ENCODE results near the gene ZNF605. TPM values are rescaled to one million over a fixed set of nuclear protein-coding genes. Genes with fewer than 3 reads are reported as not detected.
"Not testable (repeated sequence)": the region's sequence is repeated elsewhere in the genome, so short reads cannot be mapped to it uniquely, and the experiment has no call there.

Gene ZNF605
- total RNA-seq, result 6.6 and 14.4 TPM in 2 replicates

GRCh38 chr12:132956011-132956788 is at the start of gene ZNF605:
Gene ZNF605 (minus strand): TSS chr12:132956306. CDS start chr12:132945635, 10,671 bp downstream.
- peak; percentile 63 for DNase-seq (ENCODE audit: low read depth)
- TF ChIP-seq CTCF (IDR thresholded peaks at IDR 0.05; ENCODE audit: insufficient read depth, low read length, poor library complexity, severe bottlenecking), result no peak
- Histone ChIP-seq H3K4me3 (ENCODE audit: low read depth, low read length) (peak within 1 kb of the TSS; percentile 64), H3K36me3 (ENCODE audit: control insufficient read depth, insufficient read depth, low read length) (no peaks in the 10 kb centered on the region), H3K27me3 (ENCODE audit: control insufficient read depth, insufficient read depth, low read length) (no peaks in the 10 kb centered on the region)

DNA sequence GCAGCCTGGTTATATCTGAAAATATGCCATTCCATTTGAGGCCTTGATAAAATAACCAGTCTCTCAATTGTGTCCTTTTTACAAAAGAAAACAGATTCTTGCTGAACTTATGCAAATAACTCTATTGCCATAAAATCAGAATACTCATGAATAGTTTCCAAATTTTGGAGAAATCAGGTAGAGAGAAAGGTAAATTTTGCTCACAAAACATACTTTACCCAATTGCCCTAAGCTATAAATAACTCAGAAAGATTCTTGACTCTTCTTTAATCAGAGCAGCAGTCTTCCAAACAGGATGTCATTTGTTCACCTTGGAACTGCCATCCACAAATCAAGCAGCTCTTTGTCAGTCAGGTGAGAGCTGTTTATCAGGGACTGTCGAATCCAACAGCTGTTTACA is 42.6 kb upstream of the ZNF605 start:
- no peaks in the 10 kb centered on the region for H3K36me3 ChIP-seq (ENCODE audit: control insufficient read depth, insufficient read depth, low read length)
- no peaks in the 10 kb centered on the region for H3K27me3 ChIP-seq (ENCODE audit: control insufficient read depth, insufficient read depth, low read length)
- no peak for TF ChIP-seq CTCF (IDR thresholded peaks at IDR 0.05; ENCODE audit: insufficient read depth, low read length, poor library complexity, severe bottlenecking)
- no peak for DNase-seq (ENCODE audit: low read depth)
- H3K4me3 ChIP-seq (ENCODE audit: low read depth, low read length), result no peak overlapping the region

DNA sequence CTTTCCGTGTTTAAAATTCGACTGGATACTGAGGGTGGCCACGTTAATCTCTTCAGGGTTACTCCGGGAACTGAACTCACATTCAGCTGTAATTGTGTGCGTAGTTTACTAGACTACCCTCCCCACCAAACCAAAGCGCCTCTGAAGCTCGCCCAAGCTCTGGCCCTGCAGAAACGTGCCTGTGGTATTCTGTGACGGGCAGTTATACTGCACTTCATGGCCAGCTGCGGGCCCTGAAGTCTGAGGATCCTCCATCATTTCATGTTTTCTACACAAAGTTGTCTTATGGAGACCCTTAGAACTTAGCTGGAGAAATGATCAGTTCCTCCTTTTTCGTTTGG is 30.7 kb upstream of the ZNF605 start:
- no peak for DNase-seq (ENCODE audit: low read depth)
- TF ChIP-seq CTCF (IDR thresholded peaks at IDR 0.05; ENCODE audit: insufficient read depth, low read length, poor library complexity, severe bottlenecking), result no peak
- no peaks in the 10 kb centered on the region for H3K27me3 ChIP-seq (ENCODE audit: control insufficient read depth, insufficient read depth, low read length)
- H3K4me3 ChIP-seq (ENCODE audit: low read depth, low read length), result peak overlapping the region; percentile 94
- H3K36me3 ChIP-seq (ENCODE audit: control insufficient read depth, insufficient read depth, low read length), result no peaks in the 10 kb centered on the region

DNA sequence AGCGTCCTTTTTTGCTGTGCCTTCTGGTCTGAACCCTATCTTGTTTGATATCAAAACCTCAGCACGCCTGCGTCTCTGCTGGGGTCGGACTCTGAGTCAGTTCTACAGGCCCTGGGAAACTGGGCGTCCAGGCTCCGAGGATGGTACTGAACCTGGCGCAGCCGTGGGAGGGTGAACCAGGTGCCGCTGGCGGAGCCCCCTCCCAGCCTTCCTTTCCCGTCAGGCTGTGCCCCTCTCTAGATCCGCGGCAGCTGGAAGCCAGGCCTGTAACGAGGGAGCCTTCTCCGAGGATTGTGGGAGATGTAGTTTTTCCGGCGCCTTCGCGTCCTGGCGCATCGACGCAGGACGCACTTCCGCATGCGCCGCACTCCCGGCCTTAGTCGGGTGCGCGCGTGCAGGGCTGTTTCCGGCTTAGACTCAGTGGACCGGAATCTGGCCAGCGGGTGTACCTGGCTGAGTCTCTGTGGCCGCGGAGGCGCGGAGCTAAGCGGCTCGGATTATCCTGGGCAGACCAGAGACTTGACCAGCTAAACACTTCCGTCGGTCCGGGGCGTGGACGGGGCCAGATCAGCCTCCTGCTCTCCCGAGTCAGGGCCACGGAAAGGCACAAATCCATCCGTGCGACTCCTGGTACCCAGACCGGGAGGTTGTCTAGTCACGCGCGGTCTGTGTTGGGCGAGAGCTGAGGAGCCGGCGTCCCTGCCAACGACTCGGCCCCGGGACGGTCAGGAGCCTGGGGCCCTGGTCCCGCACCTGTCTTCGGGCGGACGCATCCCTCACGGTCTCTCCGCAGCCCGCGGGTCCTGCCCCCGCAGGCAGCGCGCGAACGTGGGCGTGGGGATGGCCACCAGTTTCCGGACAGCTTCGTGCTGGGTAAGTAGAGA is 30.1 kb upstream of the ZNF605 start, which contains the start of gene ZNF26:
TSS of gene ZNF26 (plus strand) at position 367 of the 884 bp plus-strand sequence. CDS start at position 841, 474 bp downstream.
- H3K27me3 ChIP-seq (ENCODE audit: control insufficient read depth, insufficient read depth, low read length), result no peaks in the 10 kb centered on the region
- H3K36me3 ChIP-seq (ENCODE audit: control insufficient read depth, insufficient read depth, low read length), result no peaks in the 10 kb centered on the region
- no peak for TF ChIP-seq CTCF (IDR thresholded peaks at IDR 0.05; ENCODE audit: insufficient read depth, low read length, poor library complexity, severe bottlenecking)
- DNase-seq (ENCODE audit: low read depth), result peak; percentile 77
- H3K4me3 ChIP-seq (ENCODE audit: low read depth, low read length), result peak within 1 kb of the TSS; percentile 94

GRCh38 chr12:132976870-132977269 is 20.8 kb upstream of the ZNF605 start:
- H3K27me3 ChIP-seq (ENCODE audit: control insufficient read depth, insufficient read depth, low read length); H3K36me3 ChIP-seq (ENCODE audit: control insufficient read depth, insufficient read depth, low read length); H3K4me3 ChIP-seq (ENCODE audit: low read depth, low read length); DNase-seq (ENCODE audit: low read depth): not testable (repeated sequence)

- no peaks in the 10 kb centered on the region for H3K27me3 ChIP-seq (ENCODE audit: control insufficient read depth, insufficient read depth, low read length)
- H3K4me3 ChIP-seq (ENCODE audit: low read depth, low read length), result no peak overlapping the region
- H3K36me3 ChIP-seq (ENCODE audit: control insufficient read depth, insufficient read depth, low read length), result no peaks in the 10 kb centered on the region
- TF ChIP-seq CTCF (IDR thresholded peaks at IDR 0.05; ENCODE audit: insufficient read depth, low read length, poor library complexity, severe bottlenecking), result no peak
- no peak for DNase-seq (ENCODE audit: low read depth)
Observed at GRCh38 chr12:132972374-132972773, 16.3 kb upstream of the ZNF605 start.
